ENCODE results near the gene PPP2R5B.

The PPP2R5B gene

GRCh38 chr11:64923944-64924909, at the start of gene PPP2R5B:
TSS of gene PPP2R5B (plus strand) at chr11:64924689. CDS start at chr11:64925735, 1,046 bp downstream.
- no peak for TF ChIP-seq CTCF (IDR thresholded peaks at IDR 0.05; ENCODE audit: extremely low read depth, insufficient read depth, missing control alignments)
- peak; percentile 97 for DNase-seq (ENCODE audit: low spot score)
- in situ Hi-C loops (cut with MboI; ENCODE audit: low pct_unique_long_range_greater_than_20kb, low sequenced_read_pairs, unreplicated experiment), result no loop called here

GRCh38 chr11:64875369-64876228, 48.9 kb upstream of the PPP2R5B start:
- in situ Hi-C loops (cut with MboI; ENCODE audit: low pct_unique_long_range_greater_than_20kb, low sequenced_read_pairs, unreplicated experiment), result no loop called here
- no peak for DNase-seq (ENCODE audit: low spot score)
- TF ChIP-seq CTCF (IDR thresholded peaks at IDR 0.05; ENCODE audit: extremely low read depth, insufficient read depth, missing control alignments), result no peak

- no peak for TF ChIP-seq CTCF (IDR thresholded peaks at IDR 0.05; ENCODE audit: extremely low read depth, insufficient read depth, missing control alignments)
- in situ Hi-C loops (cut with MboI; ENCODE audit: low pct_unique_long_range_greater_than_20kb, low sequenced_read_pairs, unreplicated experiment), result no loop called here
- no peak for DNase-seq (ENCODE audit: low spot score)
These were observed 48.2 kb upstream of the PPP2R5B start for GRCh38 chr11:64876229-64876750.

- in situ Hi-C loops (cut with MboI; ENCODE audit: low pct_unique_long_range_greater_than_20kb, low sequenced_read_pairs, unreplicated experiment), result no loop called here
- no peak for DNase-seq (ENCODE audit: low spot score)
- TF ChIP-seq CTCF (IDR thresholded peaks at IDR 0.05; ENCODE audit: extremely low read depth, insufficient read depth, missing control alignments), result no peak
These were observed 47.6 kb upstream of the PPP2R5B start for GRCh38 chr11:64876835-64877341.

- peak; percentile 61 for DNase-seq (ENCODE audit: low spot score)
- in situ Hi-C loops (cut with MboI; ENCODE audit: low pct_unique_long_range_greater_than_20kb, low sequenced_read_pairs, unreplicated experiment), result no loop called here
- no peak for TF ChIP-seq CTCF (IDR thresholded peaks at IDR 0.05; ENCODE audit: extremely low read depth, insufficient read depth, missing control alignments)
These were observed 46.9 kb upstream of the PPP2R5B start for GRCh38 chr11:64877390-64878222.

Data from GM13977 (cell line).